GM03348 (cell line): Measurements from ENCODE around the gene C16orf82.
"Not testable (repeated sequence)": the region's sequence is repeated elsewhere in the genome, so short reads cannot be mapped to it uniquely, and the experiment has no call there.

Experiments
- DNase-seq: peaks from one replicate; pipeline ENCODE4 v3.0.0; 2012; ENCODE audit warnings: low spot score

C16orf82 gene

GRCh38 chr16:27066668-27067537 is at the start of gene C16orf82:
C16orf82 (plus strand) TSS chr16:27066927.
- no peak for DNase-seq

- no peak for DNase-seq
These were observed 46.7 kb upstream of the C16orf82 start for GRCh38 chr16:27020031-27020430.

GRCh38 chr16:27024010-27024409 is 42.7 kb upstream of the C16orf82 start:
- no peak for DNase-seq

- DNase-seq = no peak
These were observed 41.1 kb upstream of the C16orf82 start for GRCh38 chr16:27025581-27025980.

GRCh38 chr16:27027971-27028370 is 38.8 kb upstream of the C16orf82 start:
- DNase-seq = no peak

- DNase-seq = no peak
These were observed 38.1 kb upstream of the C16orf82 start for GRCh38 chr16:27028591-27029110.

GRCh38 chr16:27029525-27029924 is 37.2 kb upstream of the C16orf82 start:
- DNase-seq = no peak

GRCh38 chr16:27033281-27033979 is 33.3 kb upstream of the C16orf82 start:
- no peak for DNase-seq

GRCh38 chr16:27040732-27041131 is 26.0 kb upstream of the C16orf82 start:
- DNase-seq = no peak

- DNase-seq = no peak
These were observed 19.7 kb upstream of the C16orf82 start for GRCh38 chr16:27046958-27047518.

GRCh38 chr16:27048316-27048715 is 18.4 kb upstream of the C16orf82 start:
- DNase-seq = no peak

GRCh38 chr16:27049117-27049516 is 17.6 kb upstream of the C16orf82 start:
- no peak for DNase-seq

- DNase-seq = no peak
These were observed 14.7 kb upstream of the C16orf82 start for GRCh38 chr16:27052007-27052406.

GRCh38 chr16:27053996-27054395 is 12.7 kb upstream of the C16orf82 start:
- DNase-seq = no peak

- DNase-seq = no peak
These were observed 8.4 kb upstream of the C16orf82 start for GRCh38 chr16:27058299-27058698.

- DNase-seq = no peak
These were observed 4.0 kb downstream of the C16orf82 start for GRCh38 chr16:27070776-27071175.

- DNase-seq = no peak
These were observed 7.0 kb downstream of the C16orf82 start for GRCh38 chr16:27073733-27074132.

- peak; percentile 27 for DNase-seq
These were observed 14.2 kb downstream of the C16orf82 start for GRCh38 chr16:27080895-27081294.

GRCh38 chr16:27083861-27084261 is 17.1 kb downstream of the C16orf82 start:
- DNase-seq = peak; percentile 39

- DNase-seq = no peak
These were observed 17.7 kb downstream of the C16orf82 start for GRCh38 chr16:27084307-27085028.

GRCh38 chr16:27085182-27085581 is 18.5 kb downstream of the C16orf82 start:
- DNase-seq = no peak

- not testable (repeated sequence) for DNase-seq
These were observed 19.3 kb downstream of the C16orf82 start for GRCh38 chr16:27086031-27086430.
